Skeletal muscle tissue (tissue), 4 donors: ENCODE results near the gene PSTK. TPM values are rescaled to one million over a fixed set of nuclear protein-coding genes. Genes with fewer than 3 reads are reported as not detected.

Source experiments
- H3K27ac ChIP-seq: one replicate; pipeline ENCODE4 v1.7.0; 2013; ENCODE audit warnings: mild to moderate bottlenecking, low read depth, low read length, inconsistent platforms
- H3K27me3 ChIP-seq, 3 donors: one replicate each; pipeline ENCODE4 v1.7.0; 2013; ENCODE audit warnings: low read length in 3 of 3; ENCODE audit not compliant: control insufficient read depth in 3 of 3, insufficient read depth in 3 of 3
- H3K36me3 ChIP-seq, 3 donors: one replicate each; pipeline ENCODE4 v1.7.0; 2013; ENCODE audit warnings: low read length in 3 of 3; ENCODE audit not compliant: control insufficient read depth in 3 of 3, insufficient read depth in 3 of 3
- H3K4me1 ChIP-seq, 3 donors: one replicate each; pipeline ENCODE4 v1.7.0; 2013; ENCODE audit warnings: low read length in 3 of 3, mild to moderate bottlenecking in 3 of 3; ENCODE audit not compliant: control insufficient read depth in 3 of 3, insufficient read depth in 3 of 3
- H3K4me3 ChIP-seq, 3 donors: one replicate each; pipeline ENCODE4 v1.7.0; 2013; ENCODE audit warnings: low read length in 3 of 3
- H3K9ac ChIP-seq, 3 donors: one replicate each; pipeline ENCODE4 v1.7.0; 2013; ENCODE audit warnings: low read length in 3 of 3, mild to moderate bottlenecking in 3 of 3, moderate library complexity in 2 of 3, low read depth in 1 of 3
- H3K9me3 ChIP-seq, 3 donors: one replicate each; pipeline ENCODE4 v1.7.0; 2013; ENCODE audit warnings: low read length in 3 of 3; ENCODE audit not compliant: control insufficient read depth in 3 of 3
- total RNA-seq: library from RNA; depleted of rRNA; stranded (reverse); fragments of >200 nt; gene quantifications from one replicate; pipeline ENCODE4 v1.2.3, GENCODE V29; 2014
- donor health status: Osteomylitis.

The PSTK gene
- total RNA-seq, 1 donor from 2014 or later: 5.7 TPM

DNA sequence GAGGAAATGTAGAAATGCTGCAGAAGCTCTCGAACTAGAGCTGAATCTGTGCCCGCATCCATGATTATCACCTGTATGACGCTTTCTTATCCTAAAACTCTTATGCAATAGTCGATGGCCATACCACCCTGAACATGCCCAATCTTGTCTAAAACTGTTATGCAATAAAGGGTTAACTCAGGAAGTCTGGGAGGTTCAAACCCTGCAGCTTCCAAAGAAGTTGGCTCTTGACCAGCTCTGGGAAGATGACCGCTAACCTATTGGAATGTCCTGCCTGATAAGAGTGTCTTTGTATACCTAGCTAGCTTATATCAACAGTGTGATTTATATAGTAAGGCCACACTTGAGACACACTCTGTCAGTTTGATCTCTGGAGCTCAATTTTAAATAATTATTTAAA lies 22.7 kb upstream of the PSTK start:
- Histone ChIP-seq H3K36me3 (peaks cover 0 to under 1% (median 0%) of the 10 kb centered on the region in 3 donors), H3K9me3 (no peaks in the 10 kb centered on the region), H3K27me3 (no peaks in the 10 kb centered on the region), H3K4me1 (peaks cover 8 to 12% (median 11%) of the 10 kb centered on the region in 3 donors), H3K27ac (no peak overlapping the region), H3K9ac (no peak overlapping the region), H3K4me3 (no peak overlapping the region)

DNA sequence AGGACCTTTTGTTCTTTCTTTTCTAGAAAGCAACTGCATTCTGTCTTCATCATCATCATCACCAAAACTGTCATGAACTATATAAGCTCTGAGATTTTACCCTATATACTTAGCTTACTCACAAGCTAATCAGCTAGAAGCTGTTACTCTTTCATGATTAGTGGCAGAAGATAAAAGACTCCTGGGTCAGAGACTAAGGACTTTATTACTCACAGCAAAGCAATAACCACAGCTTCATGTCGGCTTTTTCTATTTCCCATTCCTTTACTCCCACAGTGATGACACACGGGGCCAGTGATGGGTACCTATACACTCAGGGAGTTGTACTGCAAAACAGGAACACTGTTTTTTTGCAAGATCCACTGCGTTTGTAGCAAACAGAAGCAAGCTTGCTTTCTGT lies 17.8 kb upstream of the PSTK start:
- Histone ChIP-seq H3K27me3 (no peaks in the 10 kb centered on the region), H3K9me3 (no peaks in the 10 kb centered on the region), H3K9ac (no peak overlapping the region), H3K4me3 (no peak overlapping the region), H3K4me1 (no peaks in the 10 kb centered on the region), H3K27ac (no peak overlapping the region), H3K36me3 (no peaks in the 10 kb centered on the region)

DNA sequence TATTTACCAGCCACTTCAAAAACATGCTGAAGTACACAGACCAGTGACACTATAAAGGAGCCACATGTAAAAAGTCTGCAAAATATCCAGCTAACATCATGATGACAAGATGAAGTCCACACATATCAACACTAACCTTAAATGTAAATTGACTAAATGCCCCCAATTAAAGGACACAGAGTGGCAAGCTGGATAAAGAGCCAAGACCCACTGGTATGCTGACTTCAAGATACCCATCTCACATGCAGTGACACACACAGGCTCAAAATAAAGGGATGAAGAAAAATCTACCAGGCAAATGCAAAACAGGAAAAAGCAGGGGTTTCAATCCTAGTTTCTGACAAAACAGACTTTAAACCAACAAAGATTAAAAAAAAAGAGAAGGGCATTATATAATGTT lies 13.3 kb upstream of the PSTK start:
- Histone ChIP-seq H3K9ac (no peak overlapping the region), H3K27me3 (no peaks in the 10 kb centered on the region), H3K9me3 (no peaks in the 10 kb centered on the region), H3K36me3 (no peaks in the 10 kb centered on the region), H3K4me1 (no peaks in the 10 kb centered on the region), H3K4me3 (no peak overlapping the region), H3K27ac (no peak overlapping the region)

DNA sequence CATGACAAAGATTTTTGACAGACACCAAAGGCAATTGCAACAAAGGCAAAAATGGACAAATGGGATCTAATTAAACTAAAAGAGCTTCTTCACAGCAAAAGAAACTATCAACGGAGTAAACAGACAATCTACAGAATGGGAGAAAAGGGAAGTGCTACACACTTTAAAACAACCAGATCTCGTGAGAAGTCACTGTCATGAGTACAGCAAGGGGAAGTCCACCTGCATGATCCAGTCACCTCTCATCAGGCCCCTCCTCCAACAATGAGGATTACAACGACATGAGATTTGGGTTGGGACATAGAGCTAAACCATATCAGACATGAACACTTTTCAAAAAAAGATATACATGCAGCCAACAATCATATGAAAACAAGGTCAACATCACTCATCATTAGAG lies 11.5 kb upstream of the PSTK start:
- H3K4me1 ChIP-seq: no peaks in the 10 kb centered on the region
- H3K4me3 ChIP-seq: no peak overlapping the region
- H3K36me3 ChIP-seq: no peaks in the 10 kb centered on the region
- H3K9me3 ChIP-seq: no peaks in the 10 kb centered on the region
- no peak overlapping the region for H3K27ac ChIP-seq
- H3K27me3 ChIP-seq: no peaks in the 10 kb centered on the region
- H3K9ac ChIP-seq: no peak overlapping the region

DNA sequence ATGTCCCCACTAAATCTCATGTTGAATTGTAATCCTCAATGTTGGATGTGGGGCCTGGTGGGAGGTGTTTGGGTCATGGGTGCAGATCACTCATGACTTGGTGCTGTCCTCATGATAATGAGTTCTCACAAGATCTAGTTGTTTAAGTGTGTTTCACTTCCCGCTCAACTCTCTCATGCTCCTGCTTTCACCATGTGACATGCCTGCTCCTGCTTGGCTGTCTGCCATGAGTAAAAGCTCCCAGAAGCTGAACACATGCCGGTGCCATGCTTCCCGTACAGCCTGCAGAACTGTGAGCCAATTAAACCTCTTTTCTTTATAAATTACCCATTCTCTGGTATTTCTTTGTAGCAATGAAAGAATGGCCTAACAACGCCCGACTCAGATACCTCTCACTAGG lies 6.2 kb upstream of the PSTK start:
- Histone ChIP-seq H3K4me3 (no peak overlapping the region), H3K4me1 (no peaks in the 10 kb centered on the region), H3K9ac (no peak overlapping the region), H3K36me3 (no peaks in the 10 kb centered on the region), H3K27me3 (no peaks in the 10 kb centered on the region), H3K27ac (no peak overlapping the region), H3K9me3 (no peaks in the 10 kb centered on the region)

DNA sequence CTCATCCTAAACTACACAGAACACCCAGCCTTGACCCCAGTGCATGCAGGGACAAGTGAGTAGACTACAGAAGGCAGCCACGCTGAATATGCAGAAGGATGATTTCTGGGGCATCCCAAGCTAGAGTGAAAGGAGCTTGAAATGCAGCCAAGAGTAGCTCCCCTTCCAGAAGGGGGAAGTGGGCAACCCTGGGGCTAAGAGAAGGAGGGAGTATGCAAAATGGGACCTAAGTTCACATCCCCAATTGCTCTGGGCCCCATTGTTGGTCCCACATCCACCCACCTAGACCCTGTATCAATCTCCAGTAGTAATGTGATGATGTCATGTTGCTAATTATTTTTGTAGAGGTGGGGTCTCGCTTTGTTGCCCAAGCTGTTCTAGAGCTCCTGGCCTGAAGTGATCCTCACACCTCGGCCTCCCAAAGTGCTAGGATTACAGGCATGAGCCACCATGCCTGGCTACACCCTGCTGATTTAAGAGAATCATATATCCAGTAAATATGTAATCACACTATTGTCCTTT lies 5.6 kb upstream of the PSTK start:
- no peak overlapping the region for H3K4me3 ChIP-seq
- no peaks in the 10 kb centered on the region for H3K36me3 ChIP-seq
- no peak overlapping the region for H3K9ac ChIP-seq
- H3K4me1 ChIP-seq: peaks cover under 1 to 1% (median under 1%) of the 10 kb centered on the region in 3 donors
- H3K9me3 ChIP-seq: no peaks in the 10 kb centered on the region
- no peak overlapping the region for H3K27ac ChIP-seq
- no peaks in the 10 kb centered on the region for H3K27me3 ChIP-seq

DNA sequence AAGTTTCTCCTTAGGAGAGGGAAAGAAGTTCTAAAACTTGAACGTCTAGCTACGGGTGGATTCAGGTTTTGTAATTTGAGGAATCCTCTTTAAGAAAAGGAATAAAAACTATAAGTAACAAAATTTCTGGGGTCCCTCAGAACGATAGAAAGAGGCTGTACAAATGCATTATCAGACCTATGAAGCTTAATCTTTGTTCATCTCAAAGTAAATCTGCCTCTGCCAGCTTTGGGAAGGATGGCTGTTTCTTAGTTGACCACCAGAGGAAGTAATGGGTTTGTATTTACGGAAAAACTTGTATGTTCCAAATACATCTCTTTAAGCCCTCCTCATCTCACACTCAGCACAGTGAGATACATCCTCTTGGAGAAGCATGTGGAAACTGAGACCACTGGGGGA lies 864 bp downstream of the PSTK start:
- peak overlapping the region in 1 of 3 donors; percentile 41 for H3K9ac ChIP-seq
- no peaks in the 10 kb centered on the region for H3K27me3 ChIP-seq
- peak overlapping the region; percentile 86 for H3K27ac ChIP-seq
- H3K4me3 ChIP-seq: peak overlapping the region; percentile 81 to 93 (median 92)
- H3K4me1 ChIP-seq: peaks cover 6 to 9% (median 7%) of the 10 kb centered on the region in 3 donors
- H3K9me3 ChIP-seq: no peaks in the 10 kb centered on the region
- H3K36me3 ChIP-seq: no peaks in the 10 kb centered on the region

DNA sequence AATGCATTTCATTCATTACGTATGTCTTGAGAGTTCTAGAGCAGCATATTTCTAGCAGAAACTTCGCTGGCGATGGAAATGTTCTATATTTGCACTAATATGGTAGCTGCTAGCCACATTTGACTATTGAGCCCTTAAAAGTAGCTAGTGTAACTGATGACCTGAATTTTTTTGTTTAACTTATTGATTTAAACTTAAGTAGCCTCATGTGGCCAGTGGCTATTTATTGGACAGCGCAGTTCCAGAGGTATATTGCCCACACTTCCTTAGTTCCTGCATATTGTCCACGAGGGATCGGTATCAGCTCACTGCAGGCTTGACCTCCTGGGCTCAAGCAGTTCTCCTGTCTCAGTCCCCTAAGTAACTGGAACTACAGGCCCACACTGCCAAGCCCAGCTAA lies 3.7 kb downstream of the PSTK start:
- Histone ChIP-seq H3K4me1 (peaks cover 6 to 9% (median 7%) of the 10 kb centered on the region in 3 donors), H3K36me3 (no peaks in the 10 kb centered on the region), H3K27me3 (no peaks in the 10 kb centered on the region), H3K9ac (no peak overlapping the region), H3K27ac (no peak overlapping the region), H3K4me3 (no peak overlapping the region), H3K9me3 (no peaks in the 10 kb centered on the region)

DNA sequence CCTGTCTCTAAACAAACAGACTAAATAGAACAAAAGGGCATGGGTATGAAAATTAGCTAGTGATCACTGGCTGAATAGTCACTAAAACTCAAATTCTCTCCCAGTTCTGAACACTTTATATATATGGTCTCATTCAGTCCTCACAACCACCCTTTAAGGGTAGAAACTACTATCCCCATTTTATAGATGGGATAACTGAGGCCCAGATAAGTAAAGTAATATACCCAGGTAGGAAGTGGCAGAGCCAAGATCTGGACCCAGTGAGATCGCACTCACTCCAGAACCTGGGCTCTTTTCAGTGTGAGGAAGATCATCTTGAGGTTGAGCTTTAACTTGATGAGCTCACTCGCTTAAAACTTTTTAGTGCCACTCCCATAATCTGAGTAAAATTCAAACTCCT lies 4.5 kb downstream of the PSTK start:
- no peak overlapping the region for H3K9ac ChIP-seq
- peaks cover 4 to 7% (median 4%) of the 10 kb centered on the region in 3 donors for H3K4me1 ChIP-seq
- no peaks in the 10 kb centered on the region for H3K36me3 ChIP-seq
- no peak overlapping the region for H3K4me3 ChIP-seq
- H3K27me3 ChIP-seq: no peaks in the 10 kb centered on the region
- no peak overlapping the region for H3K27ac ChIP-seq
- no peaks in the 10 kb centered on the region for H3K9me3 ChIP-seq

DNA sequence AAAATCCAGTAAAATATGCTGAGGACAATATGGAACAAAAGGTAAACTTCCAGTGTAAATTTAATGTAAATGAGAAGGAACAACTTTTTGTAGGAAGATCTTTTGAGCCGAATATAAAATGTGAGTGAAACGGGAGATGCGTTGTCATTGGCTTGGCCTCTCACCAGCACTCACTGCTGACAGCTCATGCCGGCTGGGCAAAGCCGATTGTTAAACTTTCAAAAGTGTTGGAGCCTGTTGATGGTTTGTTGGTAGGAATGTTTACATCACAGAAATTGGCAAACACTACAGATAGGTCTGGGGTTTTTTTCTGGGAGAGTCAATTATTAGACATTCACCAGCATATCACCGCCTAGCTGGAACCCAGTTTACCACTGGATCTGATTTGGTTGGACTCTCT lies 6.1 kb downstream of the PSTK start:
- Histone ChIP-seq H3K36me3 (peaks cover 0 to 2% (median 0%) of the 10 kb centered on the region in 3 donors), H3K27me3 (no peaks in the 10 kb centered on the region), H3K9ac (no peak overlapping the region), H3K4me1 (no peaks in the 10 kb centered on the region), H3K9me3 (no peaks in the 10 kb centered on the region), H3K27ac (no peak overlapping the region), H3K4me3 (no peak overlapping the region)

DNA sequence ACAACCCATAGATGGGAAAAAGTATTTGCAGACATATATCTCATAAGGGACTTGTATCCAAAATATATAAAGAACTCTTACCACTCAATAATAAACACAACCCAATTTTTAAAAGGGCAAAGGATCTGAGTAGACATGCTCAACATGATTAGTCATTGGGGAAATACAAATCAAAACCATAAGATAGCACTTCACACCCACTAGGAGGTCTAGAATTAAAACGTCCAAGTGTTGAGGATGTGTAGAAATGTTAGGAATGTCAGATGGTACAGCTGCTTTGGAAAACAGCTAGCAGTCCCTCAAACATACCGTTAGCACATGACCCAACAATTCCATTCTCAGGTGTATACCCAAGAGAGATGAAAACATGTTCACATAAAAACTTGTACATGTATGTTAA lies 8.3 kb downstream of the PSTK start:
- H3K36me3 ChIP-seq: peaks cover 0 to 7% (median 3%) of the 10 kb centered on the region in 3 donors

More for the DNA sequence above, 8.3 kb downstream of the PSTK start:
- Histone ChIP-seq H3K27ac (no peak overlapping the region), H3K27me3 (no peaks in the 10 kb centered on the region), H3K4me1 (no peaks in the 10 kb centered on the region), H3K9ac (no peak overlapping the region), H3K4me3 (no peak overlapping the region), H3K9me3 (no peaks in the 10 kb centered on the region)
